HK-2 (cell line): Measurements from ENCODE around the gene SECISBP2.

Experiments
- DNase-seq: peaks from one replicate; pipeline ENCODE4 v3.0.0-alpha.2; 2018; ENCODE audit not compliant: unreplicated experiment

SECISBP2 gene

DNA sequence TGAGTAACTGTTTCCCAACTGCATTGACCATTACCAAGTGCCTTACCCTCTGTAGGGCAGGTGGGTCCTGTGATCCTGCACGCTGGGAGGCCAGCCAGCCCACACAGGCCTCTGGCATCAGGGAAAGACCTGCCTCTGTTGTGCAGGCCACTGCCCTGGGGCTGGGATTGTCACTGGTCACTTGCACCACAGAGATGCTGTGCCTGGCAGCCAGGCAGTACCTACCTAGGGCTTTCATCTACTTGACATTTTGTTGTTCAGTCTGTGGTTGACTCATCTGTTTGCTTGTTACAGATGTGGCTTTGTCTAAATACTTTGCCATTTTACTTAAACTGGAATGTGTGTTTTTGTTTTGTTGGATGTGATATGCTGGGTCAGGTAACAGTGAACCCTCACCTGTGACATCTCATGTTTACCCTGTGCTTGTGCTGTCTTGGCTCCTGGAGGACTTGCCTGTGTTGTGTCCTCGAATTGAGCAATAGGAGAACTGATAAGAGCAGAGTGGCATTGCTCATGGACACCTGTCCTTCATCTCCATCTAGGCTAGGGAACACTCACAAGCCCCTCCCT is 32.8 kb downstream of the SECISBP2 start:
- DNase-seq: no peak

DNA sequence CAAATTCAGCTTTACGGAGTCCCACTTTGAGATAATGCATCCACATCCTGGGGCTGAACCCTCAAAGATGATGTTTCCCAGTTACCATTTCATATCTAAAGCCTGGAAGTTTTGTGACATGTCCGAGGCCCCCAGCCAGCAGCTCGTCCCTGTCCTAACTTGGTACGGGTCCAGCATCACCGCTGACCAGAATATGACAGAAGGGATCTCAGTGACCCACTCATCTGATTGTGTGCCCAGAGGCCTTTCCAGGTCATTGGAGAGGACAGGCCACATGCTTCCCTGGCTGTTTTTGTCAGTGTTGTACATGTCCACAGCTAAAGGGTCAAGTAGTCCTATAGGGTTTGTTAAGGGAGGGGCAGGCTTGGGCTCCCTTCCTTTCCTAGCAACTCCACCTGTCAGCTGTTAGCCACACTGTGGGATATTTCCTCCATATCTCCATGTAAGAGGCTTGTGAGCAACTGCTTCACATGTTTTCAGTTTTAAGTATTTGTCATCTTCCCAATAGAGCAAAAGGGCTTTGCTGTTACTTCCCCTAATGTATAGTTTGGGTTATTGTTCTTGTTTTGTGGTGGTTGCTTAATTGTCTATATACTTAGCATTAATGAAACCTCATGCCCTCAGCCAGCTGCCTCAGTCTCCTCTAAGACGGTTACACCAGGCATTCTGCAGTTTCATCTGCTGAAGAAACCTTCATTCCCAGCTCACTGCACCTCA is 33.4 kb downstream of the SECISBP2 start:
- DNase-seq: no peak

DNA sequence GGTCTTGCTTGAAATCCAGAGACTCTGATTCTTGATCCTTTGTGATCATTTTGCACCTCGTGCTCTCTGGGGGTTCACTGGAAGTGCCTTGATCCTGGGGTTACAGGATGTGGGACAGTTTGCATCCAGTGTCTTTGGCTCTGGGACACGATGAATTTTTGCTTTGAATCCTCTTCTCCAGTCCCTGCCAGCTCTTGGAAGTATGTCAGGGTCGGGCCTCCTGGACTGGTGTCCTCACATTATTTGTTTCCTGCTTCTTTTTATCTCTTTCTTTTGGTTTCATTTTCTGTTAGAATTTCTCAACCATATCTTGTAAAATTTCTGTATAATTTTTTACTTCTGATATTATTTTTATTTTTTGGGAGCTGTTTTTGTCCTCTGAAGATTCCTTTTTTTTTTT is 34.2 kb downstream of the SECISBP2 start:
- no peak for DNase-seq

DNA sequence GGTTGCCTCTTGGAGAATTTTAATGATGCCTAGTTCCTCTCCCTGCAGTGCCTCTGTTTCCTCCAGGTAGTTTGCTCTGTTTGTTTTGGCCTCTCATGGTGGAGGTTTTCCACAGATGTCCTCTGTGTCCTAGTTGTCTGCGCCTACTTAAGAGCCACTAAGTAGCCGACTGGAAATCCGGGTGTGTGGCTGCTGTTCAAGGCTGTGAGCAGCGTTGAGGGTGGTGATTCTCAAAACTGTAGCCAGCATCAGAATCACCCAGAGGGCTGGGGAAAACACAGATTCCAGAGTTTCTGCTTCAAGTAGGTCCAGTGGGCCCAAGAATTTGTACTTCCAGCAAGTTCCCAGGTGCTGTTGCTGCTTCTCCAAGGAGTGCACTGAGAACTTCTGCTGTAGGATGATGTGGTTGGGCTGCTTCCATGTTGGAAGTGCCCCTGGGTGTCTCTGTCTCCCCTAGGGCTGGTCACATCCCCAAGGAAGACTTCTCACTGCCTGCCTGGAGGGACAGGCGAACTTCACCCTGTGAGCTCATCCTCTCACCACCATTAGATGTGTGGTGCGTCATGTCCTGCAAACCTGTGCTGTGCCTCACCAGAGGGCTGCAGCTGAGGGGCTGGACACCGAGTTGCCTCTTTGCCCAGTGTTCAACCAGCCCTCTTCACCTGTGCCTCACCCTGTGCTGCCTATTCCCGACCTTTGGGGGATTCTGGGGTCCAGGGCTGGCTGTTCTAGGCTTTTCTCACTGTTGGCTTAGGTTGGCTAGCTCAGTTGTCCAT is 34.8 kb downstream of the SECISBP2 start:
- no peak for DNase-seq

DNA sequence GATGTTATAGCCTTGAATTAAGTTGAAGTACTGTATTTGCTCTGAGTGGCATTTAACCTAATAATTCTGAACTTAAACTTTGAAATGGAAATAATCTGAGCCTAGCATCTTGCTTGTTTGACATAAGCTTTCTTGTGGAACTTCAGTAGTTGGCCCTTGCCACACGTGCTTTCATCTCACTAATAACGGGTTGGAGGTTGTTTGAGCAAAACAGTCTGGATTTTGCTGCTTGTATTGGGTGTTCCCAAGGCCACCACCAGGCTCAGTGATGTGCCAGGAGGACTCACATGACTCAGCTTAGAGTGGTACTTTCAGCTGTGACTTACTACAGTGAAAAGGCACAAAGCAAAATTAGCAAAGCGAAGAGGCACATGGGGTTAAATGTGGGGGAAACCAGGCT is 35.7 kb downstream of the SECISBP2 start:
- no peak for DNase-seq

DNA sequence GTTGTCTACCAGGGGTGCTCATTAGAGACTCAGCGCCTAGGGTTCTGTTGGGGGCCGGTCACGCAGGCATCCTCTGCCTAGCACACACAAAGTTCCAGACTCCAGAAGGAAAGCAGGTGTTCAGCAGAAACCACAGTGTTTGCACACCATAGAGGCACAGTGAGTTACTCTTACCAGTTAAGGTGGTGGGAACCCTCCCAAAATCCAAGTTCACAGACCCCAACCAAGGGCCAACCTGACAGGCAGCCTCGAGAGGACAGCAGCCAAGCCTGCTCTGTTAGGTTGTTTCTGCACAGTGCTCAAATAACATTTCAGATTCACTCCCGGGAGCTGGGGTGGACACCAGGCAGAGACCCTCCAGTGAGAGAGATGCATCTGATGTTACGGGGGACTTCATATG is 36.2 kb downstream of the SECISBP2 start:
- DNase-seq: no peak

DNA sequence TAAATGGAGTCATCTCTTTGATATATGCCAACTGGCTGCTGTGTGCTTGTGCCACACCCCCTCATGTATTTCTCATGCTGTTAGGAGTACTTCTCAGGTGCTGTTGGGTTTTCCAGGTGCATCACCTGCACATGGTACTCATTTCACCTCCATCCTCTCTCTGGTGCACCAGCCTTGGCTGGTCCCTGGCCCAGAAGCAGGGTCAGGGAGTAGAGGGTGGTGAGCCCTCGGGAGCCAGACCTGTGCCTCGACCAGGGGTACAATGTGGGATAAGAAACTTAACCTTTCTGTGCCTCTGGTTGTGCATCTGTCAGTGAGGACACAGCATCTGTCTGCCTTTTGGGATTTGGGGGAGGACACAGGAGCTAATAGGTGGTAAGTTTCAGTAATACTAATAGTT is 38.5 kb downstream of the SECISBP2 start:
- DNase-seq: no peak

DNA sequence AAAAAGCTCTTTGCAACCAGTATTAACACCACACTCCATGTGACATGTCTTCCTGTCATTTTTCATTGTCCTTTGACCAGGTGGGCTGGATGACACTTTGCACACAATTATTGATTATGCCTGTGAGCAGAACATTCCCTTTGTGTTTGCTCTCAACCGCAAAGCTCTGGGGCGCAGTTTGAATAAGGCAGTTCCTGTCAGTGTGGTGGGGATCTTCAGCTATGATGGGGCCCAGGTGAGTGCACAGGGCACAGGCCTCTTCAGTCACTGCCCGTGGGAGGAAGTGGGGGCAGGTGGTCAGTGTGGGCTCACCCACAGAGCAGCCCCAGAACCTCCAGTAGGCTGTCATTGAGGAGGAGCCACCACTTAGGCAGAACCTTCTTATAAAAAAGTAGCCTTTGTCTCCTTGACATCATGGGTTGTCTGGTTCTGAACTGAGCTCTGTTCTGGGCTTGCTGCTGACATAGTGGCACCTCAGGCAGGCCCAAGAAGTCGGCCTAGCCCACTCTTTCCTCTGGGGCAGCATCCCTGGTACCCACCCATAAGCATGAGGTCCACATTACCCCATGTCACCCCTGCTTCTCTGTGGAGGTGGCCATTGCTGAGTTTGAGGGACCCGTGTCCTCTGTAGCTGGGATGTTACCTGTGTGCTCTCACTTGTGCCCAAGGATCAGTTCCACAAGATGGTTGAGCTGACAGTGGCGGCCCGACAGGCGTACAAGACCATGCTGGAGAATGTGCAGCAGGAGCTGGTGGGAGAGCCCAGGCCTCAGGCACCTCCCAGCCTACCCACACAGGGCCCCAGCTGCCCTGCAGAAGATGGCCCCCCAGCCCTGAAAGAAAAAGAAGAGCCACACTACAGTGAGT is 39.3 kb downstream of the SECISBP2 start:
- DNase-seq: no peak

DNA sequence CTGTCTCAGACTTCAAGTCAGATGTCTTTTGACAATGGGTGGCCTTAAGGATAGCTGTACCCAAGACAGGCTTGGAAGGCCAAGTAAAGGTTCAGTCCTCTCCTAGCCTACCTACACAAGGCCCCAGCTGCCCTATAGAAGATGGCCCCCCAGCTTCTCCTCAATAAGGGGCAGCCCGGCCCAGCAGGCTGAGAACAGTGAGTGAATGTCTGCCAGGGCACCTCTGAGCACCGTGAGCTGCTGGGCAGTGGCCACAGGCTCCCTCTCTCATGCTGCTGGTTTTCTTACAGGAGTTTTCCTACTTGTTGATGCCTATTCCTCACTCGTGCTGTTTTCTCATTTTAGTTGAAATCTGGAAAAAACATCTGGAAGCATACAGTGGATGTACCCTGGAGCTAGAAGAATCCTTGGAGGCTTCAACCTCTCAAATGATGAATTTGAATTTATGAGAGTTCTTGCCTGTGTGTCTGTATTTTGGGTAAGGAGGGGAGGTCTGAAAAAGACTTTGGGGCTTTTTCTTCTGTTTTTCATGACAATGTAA is 40.1 kb downstream of the SECISBP2 start:
- DNase-seq: no peak

DNA sequence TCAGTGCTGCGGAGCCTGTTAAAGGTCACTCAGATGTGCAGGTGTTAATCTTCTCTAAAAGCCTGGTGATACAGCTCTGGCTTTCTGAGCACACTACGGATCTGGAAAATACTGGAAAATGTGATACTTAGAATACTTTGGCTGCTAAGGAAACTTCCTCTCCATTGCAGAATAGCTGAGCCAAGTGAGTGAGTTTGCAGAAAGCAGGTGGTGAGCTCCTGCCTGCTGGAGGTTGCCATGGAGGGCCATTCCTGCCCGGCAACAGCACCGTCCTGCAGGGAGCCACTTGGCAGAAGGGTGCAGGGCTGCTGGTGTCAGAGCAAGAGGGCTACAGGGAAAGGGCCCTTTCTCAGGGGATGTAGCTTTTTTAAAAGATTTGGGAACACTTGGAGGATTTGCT is 40.7 kb downstream of the SECISBP2 start:
- DNase-seq: no peak

DNA sequence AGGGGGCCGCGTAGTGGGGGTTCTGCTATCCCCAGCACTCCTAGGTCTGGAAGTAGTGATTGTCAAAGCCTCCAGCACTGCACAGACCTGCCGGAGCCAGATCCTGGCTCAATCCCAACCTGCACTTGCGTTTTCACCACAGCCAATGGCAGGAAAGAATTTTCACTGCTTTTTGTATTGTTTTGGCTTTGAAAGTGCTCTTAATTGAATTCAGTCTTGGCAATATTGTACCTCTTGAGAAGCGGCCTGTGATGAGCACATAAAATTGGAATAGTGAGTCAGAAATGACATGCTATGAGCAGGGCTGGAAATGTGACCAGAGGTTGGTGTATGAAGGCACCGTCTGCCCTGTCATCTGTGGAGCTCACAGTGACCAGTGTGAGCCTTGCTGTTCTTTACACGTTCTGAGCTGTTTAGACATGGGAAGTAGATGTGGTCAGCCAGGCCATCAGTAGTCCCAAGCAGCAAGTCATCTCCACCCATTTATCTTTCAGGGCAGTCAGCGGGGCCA is 41.5 kb downstream of the SECISBP2 start:
- DNase-seq: no peak

DNA sequence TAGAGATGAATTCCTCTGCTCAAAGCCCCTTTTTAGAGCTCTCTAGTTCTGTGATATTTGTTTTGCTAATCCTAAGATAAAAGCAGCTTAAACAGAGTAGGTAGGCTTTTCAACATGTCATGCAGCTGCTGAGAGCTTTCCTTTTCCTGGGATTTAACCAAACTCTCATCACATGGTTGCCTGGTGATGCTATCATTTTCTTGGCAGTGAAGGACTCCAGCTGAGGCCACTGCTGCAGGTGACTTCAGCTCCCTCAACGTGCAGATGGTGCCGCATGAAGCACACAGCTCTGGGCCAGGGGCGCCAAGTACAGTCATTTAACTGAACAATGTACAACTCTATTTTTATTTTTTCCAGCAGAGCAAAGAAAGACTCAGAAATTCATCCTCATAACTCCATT is 42.2 kb downstream of the SECISBP2 start:
- no peak for DNase-seq

DNA sequence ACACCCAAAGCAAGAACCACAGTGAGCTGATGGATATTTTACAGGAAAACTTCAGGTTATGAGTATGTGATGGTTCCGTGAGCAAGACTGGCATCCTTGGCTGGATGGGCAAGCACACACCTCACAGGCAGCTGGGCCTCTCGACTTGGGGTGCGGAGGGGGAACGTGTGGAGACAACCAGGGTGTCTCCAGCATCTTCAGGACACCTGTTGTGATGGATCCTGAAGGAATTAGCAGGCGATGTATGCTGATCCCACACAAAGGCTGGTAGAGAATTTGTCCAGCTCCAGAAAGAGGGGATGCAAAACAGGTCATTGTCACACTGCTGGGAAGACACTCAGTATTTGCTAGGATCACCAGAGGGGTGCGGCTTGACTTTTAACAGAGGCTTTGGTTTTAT is 42.7 kb downstream of the SECISBP2 start:
- no peak for DNase-seq

DNA sequence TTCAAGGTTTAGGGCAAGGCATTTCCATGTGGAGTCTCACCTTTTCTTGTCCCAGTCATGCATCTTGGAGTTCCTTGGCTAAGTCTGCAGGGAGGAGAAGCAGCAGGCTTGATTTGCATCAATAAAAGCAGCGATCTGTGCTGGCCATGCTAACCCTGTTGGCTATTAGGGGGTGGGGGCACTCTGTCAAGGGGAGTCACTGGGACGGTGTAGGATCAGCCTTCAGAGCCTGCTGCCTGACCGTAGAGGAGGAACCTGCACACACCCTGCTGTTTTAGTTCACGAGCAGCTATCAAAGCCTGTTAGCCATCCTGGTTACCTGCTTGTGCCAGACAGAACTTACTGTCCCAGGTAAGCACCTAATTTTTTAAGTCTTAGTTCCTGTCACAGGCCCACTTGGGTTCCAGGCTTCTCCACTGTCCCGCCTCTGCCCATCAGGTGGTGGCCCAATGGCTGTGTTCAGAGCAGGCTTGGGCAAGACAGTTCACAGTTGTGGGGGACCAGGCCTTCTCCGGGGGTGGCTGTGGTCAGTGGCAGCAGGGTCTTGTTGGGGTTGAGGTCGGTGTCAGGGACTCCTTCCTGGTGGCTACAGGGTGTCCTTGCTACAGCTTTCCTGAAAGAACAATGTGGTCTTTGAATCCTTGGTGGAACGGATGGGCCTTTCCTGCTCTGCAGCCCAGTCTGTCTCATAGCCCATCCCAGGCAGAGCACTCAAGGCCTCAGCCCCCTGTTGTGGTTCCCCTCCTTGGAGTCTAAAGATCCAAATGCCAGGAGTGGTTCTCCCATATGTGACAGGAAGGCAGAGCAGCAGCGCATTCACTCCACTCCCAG is 43.7 kb downstream of the SECISBP2 start:
- DNase-seq: no peak

DNA sequence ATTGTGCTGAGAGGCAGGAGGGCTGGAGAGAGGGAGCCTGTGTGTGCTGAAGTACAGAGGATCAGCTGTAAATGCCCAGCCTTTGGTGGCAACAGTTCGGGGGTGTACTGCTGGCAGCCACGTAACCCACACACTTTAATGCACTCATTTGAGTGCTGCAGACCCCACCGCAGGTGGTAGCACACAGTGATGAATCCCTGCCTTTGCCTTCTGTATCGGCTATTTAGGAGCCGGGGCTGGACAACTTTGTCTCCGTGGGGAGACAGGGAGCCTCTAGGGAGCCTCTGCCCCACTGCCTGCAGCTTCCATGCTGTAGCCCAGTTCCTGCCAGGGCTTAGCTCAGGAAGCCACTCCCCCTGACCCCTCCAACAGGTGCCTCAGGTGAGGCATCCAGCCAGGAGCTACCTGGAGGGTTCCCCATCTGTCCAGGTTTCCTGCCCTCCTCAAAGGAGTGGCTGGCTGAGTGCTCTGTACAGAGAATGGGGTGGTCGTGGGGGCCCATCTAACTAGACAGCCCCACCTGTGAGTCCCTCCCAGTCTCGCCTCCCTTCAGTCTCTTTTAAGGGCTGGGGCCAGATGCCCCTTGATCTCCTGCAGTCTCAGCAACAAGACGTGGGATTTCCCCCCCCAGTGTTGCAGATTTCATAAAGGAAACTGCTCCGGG is 44.5 kb downstream of the SECISBP2 start:
- no peak for DNase-seq

DNA sequence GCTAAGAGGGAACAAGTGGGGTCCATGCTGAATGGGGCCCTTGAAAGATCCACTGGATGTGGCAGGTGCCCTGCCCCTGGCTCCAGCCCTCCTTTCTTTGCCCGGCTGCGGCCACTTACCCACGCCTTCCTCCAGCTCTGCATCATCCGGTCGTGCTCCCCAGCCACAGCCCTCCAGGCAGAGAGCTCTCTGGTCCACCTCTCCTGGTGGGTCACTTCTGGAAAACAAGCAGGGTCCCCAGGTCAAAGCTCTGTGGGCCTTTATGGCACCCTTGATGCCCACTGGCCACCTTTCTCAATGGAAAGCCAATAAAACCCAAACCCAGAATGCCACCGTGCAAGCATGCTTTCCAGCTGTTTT is 45.0 kb downstream of the SECISBP2 start:
- no peak for DNase-seq

DNA sequence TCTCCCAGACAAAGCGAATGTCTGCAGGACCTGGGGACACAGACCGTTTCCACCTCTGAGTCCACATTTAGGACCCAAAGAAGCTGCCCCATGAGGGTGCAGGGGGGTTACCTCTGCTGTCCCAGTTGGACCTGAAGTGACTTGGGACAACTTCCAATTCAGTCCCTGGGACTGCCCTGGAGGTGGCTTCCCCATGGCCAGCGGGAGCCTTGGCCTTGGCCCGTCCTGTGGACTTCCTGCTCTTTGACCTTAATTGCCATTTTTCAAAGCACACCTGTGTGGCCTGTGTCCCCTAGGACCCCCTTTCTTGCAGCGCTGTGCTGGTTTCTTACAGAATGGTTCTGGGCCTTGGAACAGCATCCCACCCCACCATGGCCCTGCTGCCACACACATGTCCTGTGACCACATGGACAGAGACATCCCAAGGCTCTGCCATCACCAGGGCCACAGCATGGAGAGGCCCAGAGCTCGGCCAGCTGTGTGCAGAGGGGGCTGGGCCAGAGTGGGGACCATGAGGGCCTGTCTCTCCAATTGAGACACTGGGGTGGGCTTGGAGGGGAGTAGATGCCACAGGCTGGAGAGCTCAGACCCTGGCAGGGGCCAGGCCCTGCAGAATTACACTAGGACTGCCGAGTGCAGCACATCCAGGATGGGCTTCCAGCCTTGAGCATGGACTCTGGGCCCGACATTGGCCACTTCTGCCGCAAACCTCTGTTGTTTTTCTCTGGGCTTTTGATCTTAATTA is 45.8 kb downstream of the SECISBP2 start:
- DNase-seq: no peak

DNA sequence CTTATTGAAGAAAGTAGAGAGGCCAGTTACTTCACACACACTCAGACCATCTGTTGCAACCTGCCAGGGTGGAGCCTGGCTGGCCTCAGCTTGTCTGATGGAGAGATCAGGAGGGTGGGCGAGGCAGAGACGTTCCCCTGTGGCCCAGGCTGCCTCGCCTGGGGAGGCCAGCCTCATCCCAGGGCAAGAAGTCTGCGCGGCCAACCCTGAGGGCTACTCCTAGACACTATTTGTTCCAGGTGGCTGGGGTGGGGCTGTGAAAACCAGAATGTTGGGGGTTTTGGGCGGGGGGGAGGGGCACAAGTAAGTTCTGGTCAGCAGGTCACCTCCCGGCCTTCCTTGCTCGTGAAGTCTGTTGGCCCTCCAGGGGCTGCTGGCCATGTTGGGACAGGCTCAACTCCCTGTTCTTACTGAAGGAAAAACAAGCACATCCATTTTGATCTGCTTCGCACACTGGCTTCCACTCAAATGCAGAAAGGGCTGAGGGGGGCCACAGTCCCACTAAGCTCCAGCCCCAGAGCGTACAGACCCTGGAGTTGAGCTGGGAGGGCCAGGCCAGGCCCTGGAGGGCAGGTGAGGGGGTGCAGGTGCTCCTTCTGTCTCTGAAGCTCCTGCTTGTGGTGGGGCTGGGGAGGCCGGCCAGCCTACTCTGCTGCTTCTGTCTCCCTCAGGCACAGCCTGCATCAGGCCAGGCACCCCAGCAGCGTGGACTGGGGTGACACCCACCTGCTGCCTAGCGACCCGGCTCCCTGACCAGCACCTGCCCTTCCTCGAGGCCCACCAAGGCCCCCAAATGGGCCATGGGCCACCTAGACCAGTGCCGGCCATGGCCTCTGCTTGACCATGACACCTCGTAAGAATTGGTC is 46.6 kb downstream of the SECISBP2 start:
- no peak for DNase-seq

DNA sequence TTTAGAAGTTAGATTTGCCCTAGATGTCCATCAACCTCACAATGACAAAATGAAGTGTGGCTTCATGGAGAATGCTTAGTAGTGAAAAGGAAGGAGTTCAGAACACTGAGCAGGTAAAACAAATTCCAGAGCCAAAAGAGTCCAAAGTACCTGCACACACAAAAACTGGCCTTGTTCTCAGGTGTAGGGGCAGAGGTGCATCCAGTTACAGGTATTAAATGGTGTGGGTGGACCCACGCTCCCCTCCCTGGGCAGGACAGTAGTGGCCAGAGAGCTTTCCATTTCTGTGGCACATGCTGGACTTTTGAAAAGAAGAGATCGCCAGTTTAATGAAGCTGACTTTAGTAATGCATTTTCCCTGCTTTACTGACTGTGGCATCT is 47.2 kb downstream of the SECISBP2 start:
- DNase-seq: no peak
